NB4 (cell line): ENCODE data around the gene PCP4.

ENCODE experiments used
- DNase-seq: peaks from one replicate; pipeline ENCODE4 v3.0.0; 2010; ENCODE audit warnings: low read depth
- H3K4me3 ChIP-seq: one replicate; pipeline ENCODE4 v1.5.1; 2011; ENCODE audit warnings: mild to moderate bottlenecking, low read depth, low read length, moderate library complexity
- CTCF ChIP-seq: IDR thresholded peaks from one replicate; pipeline ENCODE4 v1.5.1; 2012; ENCODE audit warnings: low read depth, low read length
- MYC ChIP-seq: IDR thresholded peaks from 2 replicates; pipeline ENCODE4 v1.6.1; 2011; ENCODE audit warnings: low read depth, low read length
- POLR2A ChIP-seq: IDR thresholded peaks from 2 replicates; pipeline ENCODE4 v1.6.1; 2011; ENCODE audit warnings: mild to moderate bottlenecking; ENCODE audit not compliant: insufficient read length; ENCODE audit errors: extremely low read depth
- TF ChIP-seq, protein P1 (sequence below): IDR thresholded peaks from 2 replicates; pipeline ENCODE4 v1.6.1; 2011; ENCODE audit warnings: low read depth, low read length

The PCP4 gene

GRCh38 chr21:39847877-39848276 lies 19.4 kb upstream of the PCP4 start:
- TF ChIP-seq CTCF (no peak), POLR2A (no peak), MYC (no peak)
- TF ChIP-seq, protein P1, sequence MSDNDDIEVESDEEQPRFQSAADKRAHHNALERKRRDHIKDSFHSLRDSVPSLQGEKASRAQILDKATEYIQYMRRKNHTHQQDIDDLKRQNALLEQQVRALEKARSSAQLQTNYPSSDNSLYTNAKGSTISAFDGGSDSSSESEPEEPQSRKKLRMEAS, result no peak
- DNase-seq, result no peak

DNA sequence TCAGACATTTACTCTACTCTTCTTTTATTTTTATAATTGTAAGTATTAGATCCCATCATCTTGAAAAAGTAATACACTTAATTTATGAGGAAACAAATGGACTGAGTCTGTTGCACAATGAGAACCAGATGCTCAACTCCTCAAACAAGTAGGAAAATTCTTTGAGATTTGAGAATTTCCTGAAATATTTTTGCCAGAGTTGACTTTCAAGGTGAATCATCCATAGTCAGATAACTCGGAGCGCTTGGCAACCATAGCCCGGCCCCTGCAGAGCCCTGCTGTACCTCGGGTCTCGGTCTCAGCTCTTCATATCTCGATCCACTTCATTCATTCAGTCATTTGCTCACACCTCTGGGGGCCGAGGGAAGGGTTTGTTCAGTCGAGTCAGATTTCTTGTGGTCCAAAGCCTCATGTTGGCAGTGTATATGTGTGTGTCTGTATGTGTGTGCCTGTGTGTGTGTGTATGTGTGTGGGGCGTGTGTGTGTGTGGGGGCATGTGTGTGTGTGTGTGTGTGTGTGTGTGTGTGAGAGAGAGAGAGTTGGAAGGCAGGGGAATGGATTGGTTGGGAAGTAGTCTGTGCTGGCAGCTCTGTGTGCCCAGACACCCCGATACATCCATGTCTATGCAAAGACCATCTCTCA lies 18.1 kb upstream of the PCP4 start:
- DNase-seq, result no peak
- H3K4me3 ChIP-seq, result no peak overlapping the region
- TF ChIP-seq, protein P1, result no peak
- TF ChIP-seq POLR2A, result no peak
- TF ChIP-seq MYC, result no peak
- no peak for TF ChIP-seq CTCF

More at GRCh38 chr21:39847877-39848276, 19.4 kb upstream of the PCP4 start:
- no peak overlapping the region for H3K4me3 ChIP-seq

- H3K4me3 ChIP-seq, result no peak overlapping the region
- DNase-seq, result no peak
- no peak for TF ChIP-seq POLR2A
- TF ChIP-seq, protein P1, result no peak
- TF ChIP-seq CTCF, result no peak
- TF ChIP-seq MYC, result no peak
Measured at GRCh38 chr21:39850333-39850732, 16.9 kb upstream of the PCP4 start.

GRCh38 chr21:39851002-39851618 lies 16.1 kb upstream of the PCP4 start:
- no peak for TF ChIP-seq MYC
- TF ChIP-seq, protein P1, result no peak
- no peak for TF ChIP-seq POLR2A
- no peak for DNase-seq
- H3K4me3 ChIP-seq, result no peak overlapping the region

DNA sequence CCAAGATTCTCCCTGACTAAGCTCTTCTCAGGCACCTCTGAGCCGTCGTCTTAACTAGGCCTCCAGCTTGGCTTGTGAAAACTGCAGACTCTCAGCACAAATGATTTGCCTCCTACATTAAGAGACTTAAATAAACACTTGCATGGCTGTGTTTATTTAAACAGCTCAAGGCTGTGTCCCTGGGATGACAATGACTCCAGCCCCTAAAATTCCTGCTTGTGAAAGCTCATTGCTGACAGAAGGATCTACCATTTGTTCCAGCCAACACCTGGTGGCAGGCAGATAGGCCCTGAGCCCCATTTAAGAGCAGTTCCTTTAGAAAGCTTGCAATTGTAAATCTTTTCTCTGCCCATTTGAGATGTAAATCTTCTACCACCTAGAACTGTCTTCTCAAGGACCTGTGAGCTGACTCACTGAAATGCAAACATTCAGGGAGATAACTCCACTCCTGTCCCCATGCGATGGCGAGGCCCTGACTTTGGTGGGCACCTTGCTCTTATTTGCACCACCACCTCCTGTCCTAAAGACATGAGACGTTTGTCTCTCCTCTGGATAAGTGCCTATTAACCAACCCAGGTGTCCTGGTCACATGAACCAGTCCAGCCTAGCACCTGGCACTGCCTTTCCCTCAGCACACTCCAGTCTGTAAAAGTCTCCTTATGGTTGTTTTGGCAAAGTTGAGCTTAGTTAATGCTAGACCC lies 15.1 kb upstream of the PCP4 start:
- no peak overlapping the region for H3K4me3 ChIP-seq
- TF ChIP-seq CTCF, result no peak
- TF ChIP-seq MYC, result no peak
- no peak for TF ChIP-seq POLR2A
- no peak for DNase-seq

- no peak for DNase-seq
- no peak overlapping the region for H3K4me3 ChIP-seq
- no peak for TF ChIP-seq POLR2A
- TF ChIP-seq, protein P1, result no peak
- no peak for TF ChIP-seq MYC
- no peak for TF ChIP-seq CTCF
Measured at GRCh38 chr21:39852726-39853500, 14.3 kb upstream of the PCP4 start.
